Erythroblast (primary cell): ENCODE results near the gene EEFSEC.

Experiments
- GATA1 ChIP-seq: IDR thresholded peaks from 2 replicates; pipeline ENCODE4 v1.6.1; 2011; ENCODE audit warnings: low read depth, mild to moderate bottlenecking, control low read depth, low read length, moderate library complexity
- POLR2A ChIP-seq: IDR thresholded peaks from 2 replicates; pipeline ENCODE4 v1.6.1; 2011; ENCODE audit warnings: mild to moderate bottlenecking, low read length

DNA sequence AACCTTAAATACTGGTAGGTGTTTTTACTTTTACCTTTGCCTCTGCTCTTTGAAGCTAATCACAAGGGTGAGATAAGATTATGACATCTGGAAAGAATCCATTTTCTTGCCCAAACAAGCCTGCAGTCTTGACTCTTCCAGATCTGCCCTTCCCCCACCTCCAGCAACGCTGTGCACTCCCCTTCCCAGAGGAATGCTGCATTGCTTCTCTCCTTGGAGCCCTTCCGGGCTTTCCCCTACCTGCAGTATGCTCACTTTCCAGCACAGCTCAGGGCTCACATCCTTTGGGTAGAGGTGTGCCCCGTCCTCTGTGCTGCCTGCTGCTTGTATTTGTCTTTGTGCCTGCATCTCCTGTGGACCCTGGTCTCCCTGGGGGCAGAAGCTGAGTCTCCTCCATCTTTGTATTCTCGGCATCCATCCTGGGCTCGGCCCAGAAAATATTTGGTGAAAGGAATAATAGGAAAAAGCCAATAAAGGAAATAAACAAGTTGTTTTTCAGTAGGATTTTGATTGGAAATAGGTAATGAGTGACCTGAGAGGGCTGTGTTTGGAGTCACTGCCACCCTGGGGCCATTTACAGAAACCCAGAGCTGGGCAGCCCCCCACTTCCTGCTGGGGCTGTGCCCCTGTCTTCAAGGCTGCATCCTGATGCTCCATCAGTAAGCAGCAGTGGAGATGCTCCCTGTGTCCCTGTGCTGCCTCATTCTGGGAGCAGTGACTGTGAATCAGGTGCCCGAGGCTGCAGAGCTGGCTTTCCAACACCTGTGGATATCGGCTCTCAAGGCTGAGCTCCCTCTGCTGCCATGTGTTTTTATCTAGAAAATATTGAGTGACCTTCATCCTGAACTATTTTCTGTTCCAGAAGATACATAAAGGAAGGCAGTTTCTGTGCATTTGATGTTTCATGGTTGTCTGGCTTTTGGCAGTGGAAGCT is 117.5 kb downstream of the EEFSEC start:
- TF ChIP-seq POLR2A (no peak), GATA1 (no peak)
